NCI-H510A treated with DMSO at 0.1 percent for 48 hours (cell line): ENCODE measurements around the gene KCNK2.
"Not testable (repeated sequence)": the region's sequence is repeated elsewhere in the genome, so short reads cannot be mapped to it uniquely, and the experiment has no call there.

Experiments used
- DNase-seq: peaks from one replicate; lab custom pipeline; 2025; lab: John Stamatoyannopoulos, UW

KCNK2 gene

DNA sequence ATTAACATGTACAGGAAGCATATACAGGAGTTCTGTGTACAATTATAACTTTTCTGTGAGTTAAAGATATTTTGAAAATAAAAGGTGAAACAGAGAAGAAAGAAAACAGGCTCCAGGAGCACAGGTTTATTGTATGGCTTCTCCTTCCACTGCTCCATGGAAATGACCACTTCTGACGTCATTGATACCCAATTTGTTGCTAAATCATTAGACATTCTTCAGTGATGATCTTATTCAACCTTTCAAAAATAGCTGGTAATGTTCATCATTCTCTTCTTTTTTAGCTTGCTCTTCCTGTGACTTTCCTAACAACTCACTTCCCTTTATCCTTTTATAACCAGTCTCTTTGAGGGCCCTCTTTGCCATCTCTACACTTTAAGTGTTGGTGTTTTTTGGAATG lies 77.8 kb downstream of the KCNK2 start:
- no peak for DNase-seq

- not testable (repeated sequence) for DNase-seq
Measured at GRCh38 chr1:215163144-215163543, 80.6 kb downstream of the KCNK2 start.

DNA sequence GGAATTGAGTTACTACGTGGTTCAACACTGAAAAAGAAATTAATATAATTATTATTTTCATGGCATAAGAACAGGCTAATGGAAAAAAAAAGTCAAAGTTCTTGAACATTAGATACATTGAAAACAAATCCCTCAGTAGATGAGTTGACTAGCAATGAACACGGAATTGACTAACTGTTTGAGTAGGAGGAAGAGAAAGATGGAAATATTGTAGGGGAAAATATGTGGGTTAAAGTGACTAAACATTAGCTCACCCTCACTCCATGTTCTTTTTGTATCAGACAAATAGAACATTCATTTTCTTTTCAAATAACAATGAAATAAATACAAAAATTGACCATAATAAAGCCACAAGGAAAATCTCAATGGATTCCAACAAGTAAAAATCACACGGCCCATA lies 84.3 kb downstream of the KCNK2 start:
- no peak for DNase-seq

DNA sequence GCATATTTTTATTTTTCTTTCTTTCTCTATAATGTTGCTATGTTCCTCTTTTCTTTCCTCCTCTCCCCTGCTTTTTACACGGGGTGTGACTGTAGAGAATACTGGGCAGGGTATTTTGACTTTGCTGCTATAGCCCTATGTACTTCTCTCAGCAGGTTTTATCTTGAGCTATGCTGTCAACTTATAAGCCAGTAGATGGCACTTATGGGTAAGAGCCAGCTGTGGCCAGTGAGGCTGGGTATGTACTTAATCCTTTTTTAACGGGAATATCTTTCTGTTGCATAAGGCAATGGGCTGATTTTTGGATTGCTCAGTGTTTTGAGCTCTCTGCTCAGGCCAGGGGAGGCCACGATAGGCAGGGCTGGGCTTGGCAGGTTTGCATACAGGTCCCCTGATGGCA lies 99.0 kb downstream of the KCNK2 start:
- DNase-seq: no peak

DNA sequence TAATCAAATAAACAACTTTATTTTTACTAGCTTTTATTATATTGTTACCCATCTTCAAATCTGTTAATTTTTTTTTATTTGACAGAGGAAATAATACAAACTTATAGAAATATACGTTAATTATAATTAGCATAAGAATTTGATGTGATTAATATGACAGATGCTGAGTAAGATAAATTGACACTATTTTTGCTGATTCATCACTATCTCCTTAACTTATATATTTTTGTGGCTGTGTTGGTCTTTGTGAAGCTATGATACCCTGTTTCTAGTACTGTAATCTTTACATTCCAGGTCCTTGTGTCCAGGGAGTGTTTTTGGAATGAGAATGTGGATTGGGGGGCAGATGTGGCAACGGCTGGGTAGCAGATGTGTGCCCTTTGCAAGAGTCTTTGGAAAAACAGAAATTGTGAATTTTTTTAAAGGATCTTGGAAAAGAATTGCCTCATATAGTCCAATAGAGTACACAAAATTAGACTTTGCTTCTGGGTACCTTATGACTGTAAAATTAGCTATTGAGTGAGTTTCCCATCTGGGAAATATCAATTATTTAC lies 102.6 kb downstream of the KCNK2 start:
- no peak for DNase-seq

GRCh38 chr1:215188302-215188950 lies 105.9 kb downstream of the KCNK2 start:
- no peak for DNase-seq

DNA sequence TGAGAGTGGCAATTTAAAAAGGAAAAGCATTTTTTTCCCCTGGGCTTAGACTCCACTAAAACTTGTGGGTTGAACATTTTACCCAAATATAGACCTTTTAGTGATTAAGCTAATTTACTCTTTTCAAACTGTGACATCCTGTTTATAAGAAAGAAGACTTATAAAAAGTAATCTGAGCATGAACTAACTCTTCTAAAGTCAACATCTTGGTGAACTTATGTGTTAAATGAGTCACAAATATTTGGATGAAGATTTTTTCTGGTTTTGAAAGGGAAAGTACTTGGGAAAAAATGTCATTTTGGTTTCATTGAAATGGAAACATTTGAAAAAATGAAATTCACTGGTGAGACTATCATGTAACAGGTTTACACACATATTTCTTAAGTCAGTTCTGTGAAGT lies 109.8 kb downstream of the KCNK2 start:
- DNase-seq: no peak

- no peak for DNase-seq
Measured at GRCh38 chr1:215198021-215198420, 115.5 kb downstream of the KCNK2 start.

DNA sequence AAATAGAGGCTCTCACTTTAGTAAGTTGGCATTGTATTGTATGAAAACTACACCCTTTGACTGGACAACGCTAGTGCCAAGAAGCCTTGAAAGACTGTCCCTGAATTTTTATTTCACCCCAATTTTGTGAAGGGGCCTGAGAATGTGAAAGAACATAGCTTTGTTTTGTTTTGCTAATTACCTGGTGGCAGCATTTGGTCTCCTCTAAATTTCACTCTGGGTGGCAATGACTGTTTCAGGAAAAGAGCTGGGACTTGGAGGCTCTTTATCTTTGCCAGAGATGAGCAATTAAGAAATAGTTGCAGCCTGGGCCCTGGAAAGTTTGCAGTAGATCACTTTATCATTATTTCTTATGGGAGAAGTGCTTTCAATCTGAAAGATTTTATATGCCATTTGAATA lies 117.6 kb downstream of the KCNK2 start:
- DNase-seq: no peak

DNA sequence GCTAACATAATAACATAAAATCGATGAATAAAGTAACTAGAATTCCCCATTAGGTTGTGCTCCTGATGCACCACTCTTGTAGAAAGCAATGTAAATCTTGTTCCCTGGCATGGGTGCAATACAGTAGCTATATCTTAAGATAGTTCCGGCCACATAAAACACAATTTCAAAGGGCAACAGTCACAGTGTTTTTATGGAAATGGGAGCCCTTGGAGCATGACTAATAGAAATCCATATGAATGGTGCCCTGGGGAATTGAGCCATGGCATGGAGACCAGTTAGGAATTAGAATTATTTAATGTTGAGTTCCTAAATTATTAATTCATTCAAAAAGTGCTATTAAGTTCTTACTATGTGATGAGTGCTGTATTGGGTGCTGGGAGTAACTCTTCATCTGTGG lies 118.7 kb downstream of the KCNK2 start:
- no peak for DNase-seq

DNA sequence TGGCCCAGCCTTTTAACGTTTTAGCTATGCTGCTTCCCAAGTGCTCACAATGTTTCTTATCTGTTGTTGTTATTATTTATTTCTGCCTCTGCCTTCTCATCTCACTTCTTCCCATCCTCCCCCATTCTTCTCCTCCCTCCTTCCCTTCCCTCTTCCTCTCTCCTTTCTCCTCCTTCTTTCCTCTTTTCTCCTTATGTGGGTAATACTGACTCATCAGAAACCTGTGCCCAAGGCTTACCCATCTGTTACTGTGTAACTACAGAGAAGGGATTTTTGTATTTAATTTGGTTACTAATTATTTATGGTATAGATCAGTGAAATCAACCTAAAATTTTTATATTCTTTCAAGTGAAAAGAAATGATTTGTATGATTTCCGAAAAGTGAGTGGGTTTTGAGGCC lies 120.3 kb downstream of the KCNK2 start:
- no peak for DNase-seq

DNA sequence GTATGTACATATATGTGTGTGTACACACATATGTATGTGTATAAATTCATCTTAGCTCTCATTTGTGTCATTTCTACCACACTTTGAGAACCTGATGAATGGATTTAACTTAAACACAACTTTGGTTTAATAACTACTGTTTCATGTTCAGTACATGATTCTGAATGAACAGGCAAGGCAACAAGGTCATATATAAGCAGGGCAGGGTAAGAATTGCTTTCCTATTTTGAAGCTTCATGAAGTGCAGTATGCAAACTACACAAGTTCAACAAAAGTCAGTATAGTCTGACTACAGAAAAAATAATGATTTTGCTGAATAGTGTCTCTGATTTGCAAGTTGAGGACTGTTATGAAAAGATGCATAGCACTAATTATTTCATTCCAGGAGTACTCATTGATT lies 127.6 kb downstream of the KCNK2 start:
- no peak for DNase-seq

GRCh38 chr1:215215846-215216245 lies 133.3 kb downstream of the KCNK2 start:
- DNase-seq: no peak

GRCh38 chr1:215219372-215219771 lies 136.8 kb downstream of the KCNK2 start:
- no peak for DNase-seq

DNA sequence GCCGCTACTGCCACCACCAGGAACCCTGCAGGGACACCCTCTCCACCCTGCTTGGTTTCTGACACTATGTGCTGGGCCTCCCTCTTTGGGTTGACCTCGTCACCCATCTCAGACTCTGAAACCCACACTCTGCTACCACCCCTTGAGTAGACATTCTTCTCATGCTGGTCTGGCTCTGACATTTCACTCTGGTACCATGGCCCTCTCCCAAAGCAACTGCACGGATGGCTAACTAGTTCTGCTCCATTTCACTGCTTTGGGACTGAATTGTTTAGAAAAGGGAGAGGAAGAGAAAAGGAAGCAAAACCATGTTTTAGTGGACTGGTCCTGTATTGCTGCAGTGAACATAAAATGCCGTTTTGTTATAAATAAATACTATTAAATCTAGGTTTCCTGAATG lies 137.8 kb downstream of the KCNK2 start:
- no peak for DNase-seq

- DNase-seq: no peak
Measured at GRCh38 chr1:215226757-215227156, 144.2 kb downstream of the KCNK2 start.

GRCh38 chr1:215228193-215228592 lies 145.7 kb downstream of the KCNK2 start:
- no peak for DNase-seq

GRCh38 chr1:215241451-215241850 lies 158.9 kb downstream of the KCNK2 start:
- no peak for DNase-seq

GRCh38 chr1:215243345-215244054 lies 161.0 kb downstream of the KCNK2 start:
- no peak for DNase-seq

DNA sequence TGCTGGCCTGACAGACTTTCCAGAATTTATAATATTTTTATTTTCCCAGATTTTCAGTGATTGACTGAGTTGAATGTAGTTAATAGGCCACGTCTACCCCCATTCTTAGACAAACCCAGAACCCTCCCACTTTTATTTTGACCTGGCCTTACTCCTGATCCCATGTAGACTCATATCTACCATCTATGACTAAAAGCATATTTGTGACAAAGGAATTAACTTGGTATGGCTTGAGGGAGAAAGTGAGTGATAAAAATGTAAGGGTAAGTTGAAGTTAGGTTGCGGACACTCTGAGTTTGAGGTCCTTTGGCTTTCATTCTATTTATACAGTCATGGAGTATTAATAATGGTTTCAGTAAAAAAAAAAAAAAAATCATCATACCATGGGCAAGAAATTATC lies 168.4 kb downstream of the KCNK2 start:
- no peak for DNase-seq

GRCh38 chr1:215251428-215251827 lies 168.9 kb downstream of the KCNK2 start:
- no peak for DNase-seq

- DNase-seq: no peak
Measured at GRCh38 chr1:215252164-215252563, 169.6 kb downstream of the KCNK2 start.

- DNase-seq: no peak
Measured at GRCh38 chr1:215256936-215257679, 174.6 kb downstream of the KCNK2 start.
